Measurements from ENCODE around the gene WNT1. TPM values are rescaled to one million over a fixed set of nuclear protein-coding genes. Genes with fewer than 3 reads are reported as not detected.

The WNT1 gene
- total and polyA plus RNA-seq, 2 of the 4 experiments (the other 2 are of a cell fraction): not detected

- Histone ChIP-seq H3K9ac (ENCODE audit: low read depth, low read length) (no peak overlapping the region), H3K27ac (ENCODE audit: insufficient read depth, low read length) (no peak overlapping the region), H2BK15ac (ENCODE audit: low read depth, low read length) (no peak overlapping the region), H4K8ac (ENCODE audit: low read depth in 2 of 2, low read length in 2 of 2) (no peak overlapping the region), H3K4me2 (ENCODE audit: low read depth, low read length) (no peak overlapping the region), H3K36me3 (ENCODE audit: control insufficient read depth, insufficient read depth, low read length) (no peaks in the 10 kb centered on the region), H3K9me1 (ENCODE audit: insufficient read depth, low read length) (0 out of 2 replicates have a peak, but pooled peaks cover 4% of the 10 kb centered on the region), H3K56ac (ENCODE audit: extremely low read depth, insufficient read depth, low read length) (no peak overlapping the region), H2AK5ac (ENCODE audit: low read depth, low read length) (no peak overlapping the region), H2AK9ac (replicated peaks; ENCODE audit: low read depth, low read length, poor library complexity) (no peak overlapping the region), H4K5ac (ENCODE audit: low read depth, low read length) (no peak overlapping the region), H3K18ac (ENCODE audit: low read depth, low read length) (no peak overlapping the region), H3K27me3 (ENCODE audit: control insufficient read depth, insufficient read depth, low read length) (peaks cover 76% of the 10 kb centered on the region), H4K91ac (ENCODE audit: insufficient read depth, low read depth, low read length) (no peak overlapping the region), H2BK120ac (ENCODE audit: low read depth, low read length) (no peak overlapping the region), H4K20me1 (ENCODE audit: insufficient read depth, low read length) (no peaks in the 10 kb centered on the region; the same call in 1 of the 2 replicates), H3K14ac (replicated peaks; ENCODE audit: low read depth, low read length) (no peak overlapping the region), H3K4me3 (ENCODE audit: insufficient read depth, low read depth, low read length) (no peak overlapping the region), H3K9me3 (ENCODE audit: control insufficient read depth, insufficient read depth, low read length) (no peaks in the 10 kb centered on the region), H2BK5ac (ENCODE audit: low read depth, low read length, poor library complexity, severe bottlenecking) (no peak overlapping the region), H3K4me1 (ENCODE audit: control insufficient read depth, insufficient read depth, low read length) (peaks cover 11% of the 10 kb centered on the region), H2AFZ (replicated peaks; ENCODE audit: low read length, poor library complexity) (no peak overlapping the region), H2BK20ac (ENCODE audit: low read depth, low read length) (no peak overlapping the region), H3K79me1 (ENCODE audit: low read depth in 1 of 2, low read length in 2 of 2) (no peaks in the 10 kb centered on the region), H3K23ac (ENCODE audit: low read depth, low read length) (no peak overlapping the region), H3K4ac (ENCODE audit: low read depth, low read length) (no peak overlapping the region)
- dilution Hi-C loops (cut with HindIII; ENCODE audit: low sequenced_read_pairs, unreplicated experiment) (no loop called here), in situ Hi-C loops (cut with MboI; ENCODE audit: low sequenced_read_pairs) (no loop called here), intact Hi-C loops (cut with micrococcal nuclease) (no loop called here)
- DNase-seq (no peak), ATAC-seq (ENCODE audit: low read depth) (no peak)
- CTCF ChIA-PET: interaction anchor here (1.3 to 2.7 kb wide), 2 partner anchors 10 to 20 kb away, joined by 3 to 7 read pairs; partner anchors contain the start of gene WNT1
- POLR2A ChIA-PET (ENCODE audit: unreplicated experiment): no interaction called here
- whole genome bisulfite sequencing, 2 experiments (ENCODE audit: extremely low coverage in 2 of 2, insufficient read length in 1 of 2): no CpG with 5 or more reads among the region's 7 CpGs
- no peak for TF ChIP-seq MXI1 (IDR thresholded peaks at IDR 0.05; ENCODE audit: borderline replicate concordance, low read depth, low read length)
- no peak for TF ChIP-seq POLR2A (IDR thresholded peaks at IDR 0.05; ENCODE audit: low read depth, low read length)
- TF ChIP-seq FOS (IDR thresholded peaks at IDR 0.05; ENCODE audit: low read depth, low read length): no peak
- no peak for TF ChIP-seq MAFK (IDR thresholded peaks at IDR 0.05; ENCODE audit: low read depth, low read length)
- no peak for TF ChIP-seq SMC3 (IDR thresholded peaks at IDR 0.05; ENCODE audit: low read depth, low read length)
- no TSS peak for BruUV-seq (replicated peaks)
Observed at GRCh38 chr12:48967991-48968390, 10.1 kb upstream of the WNT1 start.

All from IMR-90 (cell line).